KG1 (cell line): Measurements from ENCODE around the gene SLC1A4.
"Not testable (repeated sequence)": the region's sequence is repeated elsewhere in the genome, so short reads cannot be mapped to it uniquely, and the experiment has no call there.

Source experiments
- DNase-seq: peaks from one replicate; lab custom pipeline; 2025; lab: John Stamatoyannopoulos, UW

The SLC1A4 gene

GRCh38 chr2:64966017-64966416, 23.2 kb upstream of the SLC1A4 start:
- DNase-seq = no peak

- no peak for DNase-seq
Measured at GRCh38 chr2:64966839-64967238, 22.4 kb upstream of the SLC1A4 start.

GRCh38 chr2:64967601-64968000, 21.6 kb upstream of the SLC1A4 start:
- no peak for DNase-seq

GRCh38 chr2:64969086-64969485, 20.1 kb upstream of the SLC1A4 start:
- DNase-seq = not testable (repeated sequence)

GRCh38 chr2:64970495-64970894, 18.7 kb upstream of the SLC1A4 start:
- DNase-seq = no peak

GRCh38 chr2:64972426-64972825, 16.8 kb upstream of the SLC1A4 start:
- no peak for DNase-seq

GRCh38 chr2:64972876-64973275, 16.3 kb upstream of the SLC1A4 start:
- DNase-seq = no peak

GRCh38 chr2:64975232-64975821, 13.9 kb upstream of the SLC1A4 start:
- no peak for DNase-seq

- no peak for DNase-seq
Measured at GRCh38 chr2:64976276-64976675, 12.9 kb upstream of the SLC1A4 start.

GRCh38 chr2:64978514-64979268, 10.5 kb upstream of the SLC1A4 start:
- no peak for DNase-seq

GRCh38 chr2:64979744-64980143, 9.5 kb upstream of the SLC1A4 start:
- no peak for DNase-seq

GRCh38 chr2:64980183-64980582, 9.0 kb upstream of the SLC1A4 start:
- no peak for DNase-seq

GRCh38 chr2:64982311-64982857, 6.8 kb upstream of the SLC1A4 start:
- no peak for DNase-seq

- no peak for DNase-seq
Measured at GRCh38 chr2:64982932-64983331, 6.3 kb upstream of the SLC1A4 start.

- DNase-seq = no peak
Measured at GRCh38 chr2:64985447-64985846, 3.8 kb upstream of the SLC1A4 start.

GRCh38 chr2:64987001-64987955, 1.9 kb upstream of the SLC1A4 start:
- DNase-seq = no peak

GRCh38 chr2:64987956-64988419, 1.2 kb upstream of the SLC1A4 start:
- DNase-seq = no peak

- peak; percentile 73 for DNase-seq
Measured at GRCh38 chr2:64988420-64989125, 626 bp upstream of the SLC1A4 start.

GRCh38 chr2:64989982-64990614, 899 bp downstream of the SLC1A4 start:
- no peak for DNase-seq

GRCh38 chr2:64990876-64991275, 1.7 kb downstream of the SLC1A4 start:
- no peak for DNase-seq

GRCh38 chr2:64992218-64992617, 3.0 kb downstream of the SLC1A4 start:
- no peak for DNase-seq
